Osteoblast (primary cell): ENCODE measurements around the gene MFRP. TPM values are rescaled to one million over a fixed set of nuclear protein-coding genes. Genes with fewer than 3 reads are reported as not detected.

ENCODE experiments used
- DNase-seq: peaks from one replicate; pipeline ENCODE4 v3.0.0; 2011; ENCODE audit warnings: low spot score, mixed read lengths; ENCODE audit not compliant: insufficient read length; ENCODE audit errors: missing footprints
- H2AFZ ChIP-seq: 2 replicates; pipeline ENCODE4 v1.6.0; 2011; ENCODE audit warnings: mild to moderate bottlenecking, low read length
- H3K27ac ChIP-seq: 2 replicates; pipeline ENCODE4 v1.5.1; 2011; ENCODE audit warnings: mild to moderate bottlenecking, low read depth, low read length, moderate library complexity
- H3K27me3 ChIP-seq: 2 replicates; pipeline ENCODE4 v1.6.0; 2012; ENCODE audit warnings: mild to moderate bottlenecking, control low read depth, inconsistent platforms, low read length, moderate library complexity; ENCODE audit not compliant: insufficient read depth
- H3K36me3 ChIP-seq: 2 replicates; pipeline ENCODE4 v1.5.1; 2011; ENCODE audit warnings: mild to moderate bottlenecking, low read length, control low read depth, moderate library complexity; ENCODE audit not compliant: insufficient read depth
- H3K4me1 ChIP-seq: 2 replicates; pipeline ENCODE4 v1.5.1; 2011; ENCODE audit warnings: mild to moderate bottlenecking, low read length, control low read depth, moderate library complexity; ENCODE audit not compliant: insufficient read depth
- H3K4me2 ChIP-seq: 2 replicates; pipeline ENCODE4 v1.6.0; 2011; ENCODE audit warnings: mild to moderate bottlenecking, low read length; ENCODE audit not compliant: insufficient read depth
- H3K4me3 ChIP-seq: fragments of 200-600 bp; sonication (generic); 3 replicates; pipeline ENCODE4 v1.5.1; 2012; ENCODE audit warnings: mild to moderate bottlenecking, low read length, inconsistent platforms; ENCODE audit not compliant: insufficient read depth
- H3K79me2 ChIP-seq: 2 replicates; pipeline ENCODE4 v1.6.0; 2012; ENCODE audit warnings: mild to moderate bottlenecking, low read length, control low read depth, inconsistent platforms; ENCODE audit not compliant: insufficient read depth
- H3K9me3 ChIP-seq: 2 replicates; pipeline ENCODE4 v1.5.1; 2011; ENCODE audit warnings: low read depth, low read length, control low read depth
- H4K20me1 ChIP-seq: 2 replicates; pipeline ENCODE4 v1.6.0; 2012; ENCODE audit warnings: mild to moderate bottlenecking, low read length, control low read depth; ENCODE audit not compliant: insufficient read depth
- CTCF ChIP-seq: IDR thresholded peaks from 2 replicates; pipeline ENCODE4 v1.5.1; 2011; ENCODE audit warnings: mild to moderate bottlenecking, low read depth, low read length, moderate library complexity; ENCODE audit errors: extremely low read depth
- total RNA-seq: library from RNA; depleted of rRNA; stranded (reverse); fragments of >200 nt; gene quantifications from 2 replicates; pipeline ENCODE4 v1.2.3, GENCODE V29; 2012

MFRP gene
- total RNA-seq, 1 donor, result not detected

DNA sequence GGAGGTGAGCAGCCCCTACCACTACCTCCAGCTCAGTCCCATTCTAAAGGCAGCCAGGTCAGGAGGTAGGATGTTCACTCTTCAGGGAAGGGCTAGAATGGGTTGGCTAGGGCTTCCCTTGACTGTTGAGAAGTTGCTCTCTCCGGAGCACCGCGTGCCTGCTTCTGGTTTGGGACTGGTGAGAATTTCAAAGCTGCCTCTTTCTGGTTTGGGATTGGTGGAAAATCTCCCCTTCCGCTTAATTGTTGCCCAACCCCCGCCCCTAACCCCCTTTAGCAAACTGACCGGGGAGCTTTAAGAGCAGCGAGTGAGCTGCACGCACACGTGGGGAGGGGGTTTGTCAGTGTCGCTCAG lies 34.3 kb upstream of the MFRP start:
- Histone ChIP-seq H3K4me3 (peak overlapping the region; percentile 73), H3K27ac (peak overlapping the region; percentile 57), H3K4me2 (peak overlapping the region; percentile 87), H3K9me3 (no peaks in the 10 kb centered on the region), H2AFZ (peak overlapping the region; percentile 88), H3K79me2 (no peaks in the 10 kb centered on the region), H3K4me1 (peaks cover 24% of the 10 kb centered on the region), H3K36me3 (no peaks in the 10 kb centered on the region), H4K20me1 (no peaks in the 10 kb centered on the region), H3K27me3 (peaks cover 22% of the 10 kb centered on the region)
- no peak for TF ChIP-seq CTCF
- DNase-seq, result no peak

DNA sequence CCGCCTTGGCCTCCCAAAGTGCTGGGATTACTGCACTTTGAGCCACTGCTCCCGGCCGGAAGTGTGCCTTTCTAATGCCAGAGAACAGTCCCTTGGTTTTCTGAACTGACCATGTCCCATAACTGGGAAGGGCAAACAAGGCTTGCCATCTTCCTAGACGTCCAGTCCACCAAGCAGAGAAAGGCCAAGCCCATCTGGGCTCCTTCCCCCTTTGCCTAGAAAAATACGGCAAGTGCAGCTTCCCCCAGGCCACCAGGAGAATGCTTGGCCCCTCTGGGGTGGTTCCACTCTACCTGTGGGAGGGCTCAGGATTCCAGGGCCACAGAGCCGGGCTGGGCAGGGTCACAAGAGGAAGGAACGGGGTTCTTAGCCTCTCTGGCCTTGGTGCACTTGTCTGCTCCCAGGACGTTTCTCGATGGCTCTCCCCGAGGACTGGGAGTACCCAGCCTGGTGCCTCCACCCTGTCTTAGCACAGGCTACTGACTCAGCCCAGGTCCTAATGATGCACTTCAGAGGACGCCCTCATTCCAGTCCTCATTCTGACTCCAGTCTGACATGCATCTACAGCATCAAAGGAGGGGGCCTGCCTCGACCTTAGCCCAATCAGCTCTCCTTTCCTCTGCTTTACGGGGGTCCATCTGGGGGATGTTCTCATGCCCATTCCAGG lies 33.8 kb upstream of the MFRP start:
- H3K4me3 ChIP-seq, result no peak overlapping the region
- no peak for DNase-seq
- no peaks in the 10 kb centered on the region for H3K36me3 ChIP-seq
- no peak overlapping the region for H3K27ac ChIP-seq
- no peaks in the 10 kb centered on the region for H3K9me3 ChIP-seq
- TF ChIP-seq CTCF, result no peak
- peaks cover 30% of the 10 kb centered on the region for H3K4me1 ChIP-seq
- H2AFZ ChIP-seq, result no peak overlapping the region
- H3K79me2 ChIP-seq, result no peaks in the 10 kb centered on the region
- H3K27me3 ChIP-seq, result peaks cover 17% of the 10 kb centered on the region
- H3K4me2 ChIP-seq, result peak overlapping the region; percentile 87
- no peaks in the 10 kb centered on the region for H4K20me1 ChIP-seq

GRCh38 chr11:119378851-119379465 lies 32.5 kb upstream of the MFRP start:
- no peak overlapping the region for H2AFZ ChIP-seq
- no peak overlapping the region for H3K4me3 ChIP-seq
- H3K9me3 ChIP-seq, result no peaks in the 10 kb centered on the region
- H4K20me1 ChIP-seq, result no peaks in the 10 kb centered on the region
- peaks cover 10% of the 10 kb centered on the region for H3K27me3 ChIP-seq
- no peaks in the 10 kb centered on the region for H3K36me3 ChIP-seq
- TF ChIP-seq CTCF, result no peak
- DNase-seq, result no peak
- no peak overlapping the region for H3K4me2 ChIP-seq
- H3K27ac ChIP-seq, result no peak overlapping the region
- peaks cover 41% of the 10 kb centered on the region for H3K4me1 ChIP-seq
- H3K79me2 ChIP-seq, result no peaks in the 10 kb centered on the region

GRCh38 chr11:119377961-119378667 lies 31.6 kb upstream of the MFRP start:
- H3K9me3 ChIP-seq, result no peaks in the 10 kb centered on the region
- no peak overlapping the region for H2AFZ ChIP-seq
- no peaks in the 10 kb centered on the region for H3K36me3 ChIP-seq
- DNase-seq, result no peak
- no peak overlapping the region for H3K4me3 ChIP-seq
- no peaks in the 10 kb centered on the region for H3K79me2 ChIP-seq
- H3K27me3 ChIP-seq, result peaks cover 3% of the 10 kb centered on the region
- TF ChIP-seq CTCF, result no peak
- no peaks in the 10 kb centered on the region for H4K20me1 ChIP-seq
- H3K27ac ChIP-seq, result no peak overlapping the region
- H3K4me1 ChIP-seq, result peaks cover 41% of the 10 kb centered on the region
- no peak overlapping the region for H3K4me2 ChIP-seq
